Jurkat, Clone E6-1 (cell line): ENCODE results near the gene CBS.
"Not testable (repeated sequence)": the region's sequence is repeated elsewhere in the genome, so short reads cannot be mapped to it uniquely, and the experiment has no call there.

Source experiments
- DNase-seq: peaks from one replicate; pipeline ENCODE4 v3.0.0-alpha.2; 2011; ENCODE audit warnings: low read depth, low spot score
- H3K4me3 ChIP-seq: 2 replicates; pipeline ENCODE4 v1.5.1; 2011; ENCODE audit warnings: mild to moderate bottlenecking, low read length, control low read depth, moderate library complexity

CBS gene

DNA sequence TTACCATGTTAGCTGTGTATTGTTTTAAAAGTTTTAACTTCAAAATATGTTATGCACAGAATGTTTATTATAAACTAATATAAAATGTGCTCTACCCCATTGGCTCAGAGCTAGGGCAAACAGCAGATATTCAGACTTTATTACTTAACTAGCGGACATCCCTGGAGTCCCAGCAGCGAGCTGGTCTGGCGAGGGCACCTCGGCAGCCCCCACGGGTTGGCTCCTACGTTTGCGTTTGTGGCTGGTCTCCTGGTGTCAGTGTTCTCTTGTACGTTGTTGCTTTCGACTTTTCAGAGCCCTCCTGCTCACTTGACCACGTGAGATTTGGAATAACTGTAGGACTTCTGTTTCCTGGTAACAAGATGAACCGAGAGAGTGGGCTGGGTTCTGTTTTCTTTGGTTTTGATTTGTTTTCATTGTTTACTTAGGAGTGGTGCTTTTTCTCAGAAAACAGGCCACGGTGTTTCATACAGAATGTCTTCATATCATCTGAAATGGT, 44.5 kb downstream of the CBS start:
- no peak for DNase-seq
- no peak overlapping the region for H3K4me3 ChIP-seq

- DNase-seq = no peak
Measured at GRCh38 chr21:43029785-43030184, 45.9 kb downstream of the CBS start.

DNA sequence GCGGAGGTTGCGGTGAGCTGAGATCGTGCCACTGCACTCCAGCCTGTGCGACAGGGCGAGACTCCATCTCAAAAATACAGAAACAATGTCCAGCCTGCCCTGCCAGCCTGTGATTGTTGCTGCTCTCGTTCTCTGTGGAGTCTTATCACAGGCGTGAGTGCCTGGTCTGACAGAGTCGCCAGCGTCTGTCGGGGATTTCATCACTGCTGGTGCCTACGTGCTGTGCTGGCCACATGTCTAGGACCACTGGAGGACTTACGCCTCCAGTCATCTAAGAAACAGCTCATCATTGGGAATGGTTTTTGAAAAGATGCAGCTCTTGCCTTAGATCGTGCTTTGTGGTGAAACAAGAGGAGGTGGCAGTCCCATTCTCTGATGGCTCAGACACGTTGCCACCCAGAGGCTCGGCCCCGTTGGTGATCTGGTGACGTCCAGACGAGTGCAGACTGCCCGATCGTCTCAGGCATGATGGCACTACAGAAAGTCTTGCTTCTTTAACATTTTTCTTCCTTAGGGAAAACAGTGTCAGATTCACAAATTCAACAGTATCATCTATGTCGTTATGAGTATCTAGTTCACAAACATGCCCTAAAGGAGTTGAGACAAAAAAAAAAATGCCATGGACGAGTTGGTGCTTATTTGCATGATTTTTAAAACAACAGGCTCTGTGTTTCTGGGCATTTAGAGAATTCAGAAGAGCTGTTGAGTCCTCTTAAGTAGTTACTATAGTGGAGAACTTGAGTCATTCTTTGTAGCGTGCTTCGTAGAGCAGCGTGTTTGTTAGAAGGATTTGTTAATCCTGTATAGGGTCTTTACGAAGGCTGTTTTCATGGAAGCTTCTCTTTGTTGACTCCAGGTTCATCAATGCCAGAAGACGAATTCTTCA, 47.5 kb downstream of the CBS start:
- H3K4me3 ChIP-seq = no peak overlapping the region
- DNase-seq = no peak

More at GRCh38 chr21:43029785-43030184, 45.9 kb downstream of the CBS start:
- no peak overlapping the region for H3K4me3 ChIP-seq

GRCh38 chr21:43025636-43026180, 49.9 kb downstream of the CBS start:
- no peak for DNase-seq
- H3K4me3 ChIP-seq = no peak overlapping the region

- H3K4me3 ChIP-seq = no peak overlapping the region
- no peak for DNase-seq
Measured at GRCh38 chr21:43024439-43025136, 51.0 kb downstream of the CBS start.

DNA sequence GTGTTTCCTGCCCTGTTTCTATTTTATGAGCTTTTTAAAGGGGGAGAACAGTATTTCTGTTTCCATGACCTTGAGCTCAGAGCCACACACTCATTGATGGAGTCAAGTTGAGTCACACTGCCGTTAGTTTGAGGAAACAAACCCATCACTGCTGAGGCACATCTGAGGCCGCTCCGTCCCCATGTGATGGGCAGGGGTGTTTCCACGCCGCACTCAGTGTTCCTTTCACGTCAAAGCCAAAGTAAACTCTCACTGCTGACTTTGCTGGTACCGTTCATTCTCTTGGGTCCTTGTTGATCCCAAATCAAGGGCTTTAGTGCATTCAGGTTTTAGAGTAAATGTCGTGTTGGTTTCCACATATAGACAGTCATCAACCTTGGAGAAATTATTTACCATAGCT, 52.5 kb downstream of the CBS start:
- DNase-seq = no peak
- no peak overlapping the region for H3K4me3 ChIP-seq

DNA sequence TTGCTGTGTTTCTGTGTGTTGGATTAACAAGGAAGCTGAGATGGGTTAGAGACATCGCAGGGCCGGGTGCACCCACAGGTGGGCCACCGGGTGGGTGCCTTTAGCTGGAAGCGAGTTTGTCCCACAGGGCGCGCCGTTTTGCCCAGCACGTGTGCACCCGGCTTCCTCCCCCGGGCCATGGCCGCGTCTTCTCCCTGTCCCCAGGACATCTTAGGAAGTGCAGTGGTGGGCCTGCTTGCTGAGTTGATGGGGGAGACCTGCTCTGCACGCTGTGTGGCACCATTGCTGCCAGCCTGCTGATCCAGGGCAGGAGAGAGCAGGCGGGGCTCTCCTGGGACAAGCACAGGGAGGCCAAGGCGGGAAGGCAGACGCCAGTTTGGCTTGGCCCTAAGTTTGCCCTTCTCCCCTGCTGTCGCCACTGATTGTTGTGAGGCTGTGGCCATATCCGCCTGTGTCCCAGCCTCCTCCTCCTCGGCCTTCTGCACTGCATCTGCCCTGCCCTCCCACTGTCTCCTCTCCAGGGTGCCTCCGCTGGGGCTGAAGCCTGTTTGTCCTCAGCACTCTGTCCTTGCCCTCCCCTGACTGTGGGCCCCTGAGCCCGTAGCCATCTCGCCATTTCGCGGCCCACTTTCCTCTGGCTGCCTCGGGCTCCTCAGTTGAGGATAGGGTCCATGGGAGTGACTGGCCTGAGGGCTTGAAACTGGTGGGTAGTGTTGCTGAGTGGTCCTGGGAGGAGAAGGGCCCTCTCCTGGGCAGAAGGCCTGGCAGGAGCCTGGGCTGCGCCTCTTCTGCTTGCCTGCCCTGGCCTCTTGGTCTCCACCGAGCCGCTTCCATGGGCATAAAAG, 53.7 kb downstream of the CBS start:
- H3K4me3 ChIP-seq = no peak overlapping the region
- no peak for DNase-seq

- no peak overlapping the region for H3K4me3 ChIP-seq
- DNase-seq = no peak
Measured at GRCh38 chr21:43021191-43021590, 54.4 kb downstream of the CBS start.

- no peak for DNase-seq
- no peak overlapping the region for H3K4me3 ChIP-seq
Measured at GRCh38 chr21:43020771-43021170, 54.9 kb downstream of the CBS start.

GRCh38 chr21:43020177-43020576, 55.5 kb downstream of the CBS start:
- DNase-seq = no peak
- no peak overlapping the region for H3K4me3 ChIP-seq

- DNase-seq = no peak
Measured at GRCh38 chr21:43018519-43018918, 57.1 kb downstream of the CBS start.

GRCh38 chr21:43016728-43017127, 58.9 kb downstream of the CBS start:
- DNase-seq = no peak
- no peak overlapping the region for H3K4me3 ChIP-seq

More at GRCh38 chr21:43018519-43018918, 57.1 kb downstream of the CBS start:
- no peak overlapping the region for H3K4me3 ChIP-seq

GRCh38 chr21:43015906-43016540, 59.6 kb downstream of the CBS start:
- no peak overlapping the region for H3K4me3 ChIP-seq
- DNase-seq = no peak

GRCh38 chr21:43012596-43012995, 63.0 kb downstream of the CBS start:
- DNase-seq = no peak
- no peak overlapping the region for H3K4me3 ChIP-seq

- H3K4me3 ChIP-seq = no peak overlapping the region
- no peak for DNase-seq
Measured at GRCh38 chr21:43006874-43007208, 68.8 kb downstream of the CBS start.

- not testable (repeated sequence) for H3K4me3 ChIP-seq, DNase-seq
Measured at GRCh38 chr21:43006051-43006873, 69.4 kb downstream of the CBS start.

GRCh38 chr21:43005635-43006034, 70.0 kb downstream of the CBS start:
- no peak for DNase-seq

GRCh38 chr21:43004926-43005325, 70.7 kb downstream of the CBS start:
- DNase-seq = no peak
- no peak overlapping the region for H3K4me3 ChIP-seq

More at GRCh38 chr21:43005635-43006034, 70.0 kb downstream of the CBS start:
- no peak overlapping the region for H3K4me3 ChIP-seq
